NCI-H1436 treated with DMSO at 0.1 percent for 48 hours (cell line): ENCODE measurements around the gene ADRB1.

Experiments
- DNase-seq: peaks from one replicate; lab custom pipeline; 2025; lab: John Stamatoyannopoulos, UW

Gene ADRB1

GRCh38 chr10:114057855-114058254 is 14.2 kb downstream of the ADRB1 start:
- no peak for DNase-seq

- no peak for DNase-seq
These were observed 14.6 kb downstream of the ADRB1 start for GRCh38 chr10:114058297-114058696.

- DNase-seq, result no peak
These were observed 15.9 kb downstream of the ADRB1 start for GRCh38 chr10:114059561-114059960.

GRCh38 chr10:114060456-114060855 is 16.8 kb downstream of the ADRB1 start:
- no peak for DNase-seq

GRCh38 chr10:114061148-114061547 is 17.5 kb downstream of the ADRB1 start:
- DNase-seq, result no peak

- DNase-seq, result no peak
These were observed 18.1 kb downstream of the ADRB1 start for GRCh38 chr10:114061789-114062188.

- no peak for DNase-seq
These were observed 20.7 kb downstream of the ADRB1 start for GRCh38 chr10:114064151-114065048.

GRCh38 chr10:114065049-114065435 is 21.4 kb downstream of the ADRB1 start:
- no peak for DNase-seq

- DNase-seq, result no peak
These were observed 24.5 kb downstream of the ADRB1 start for GRCh38 chr10:114068054-114068707.

GRCh38 chr10:114070710-114071109 is 27.0 kb downstream of the ADRB1 start:
- no peak for DNase-seq

- DNase-seq, result no peak
These were observed 27.5 kb downstream of the ADRB1 start for GRCh38 chr10:114071178-114071577.

- no peak for DNase-seq
These were observed 29.9 kb downstream of the ADRB1 start for GRCh38 chr10:114073395-114074186.

GRCh38 chr10:114075093-114075492 is 31.4 kb downstream of the ADRB1 start:
- DNase-seq, result no peak

- no peak for DNase-seq
These were observed 33.7 kb downstream of the ADRB1 start for GRCh38 chr10:114077347-114077746.

GRCh38 chr10:114077815-114078219 is 34.2 kb downstream of the ADRB1 start:
- no peak for DNase-seq

GRCh38 chr10:114078346-114078745 is 34.7 kb downstream of the ADRB1 start:
- DNase-seq, result no peak

- no peak for DNase-seq
These were observed 35.8 kb downstream of the ADRB1 start for GRCh38 chr10:114079421-114079820.

- DNase-seq, result no peak
These were observed 38.4 kb downstream of the ADRB1 start for GRCh38 chr10:114081911-114082583.

GRCh38 chr10:114083040-114083439 is 39.4 kb downstream of the ADRB1 start:
- DNase-seq, result no peak

GRCh38 chr10:114084215-114084614 is 40.5 kb downstream of the ADRB1 start:
- DNase-seq, result no peak

GRCh38 chr10:114087255-114087654 is 43.6 kb downstream of the ADRB1 start:
- DNase-seq, result no peak

GRCh38 chr10:114087655-114088054 is 44.0 kb downstream of the ADRB1 start:
- no peak for DNase-seq
